ENCODE measurements around the gene CNTN5. TPM values are rescaled to one million over a fixed set of nuclear protein-coding genes. Genes with fewer than 3 reads are reported as not detected.
A peak's percentile ranks its signal among the peaks of the same experiment; 100 is the strongest.

Gene CNTN5
- total RNA-seq, 1 experiment from 2014 or later: not detected

- Histone ChIP-seq H4K20me1 (ENCODE audit: low read length) (no peaks in the 10 kb centered on the region), H3K36me3 (ENCODE audit: low read depth, low read length) (no peaks in the 10 kb centered on the region)
Observed at GRCh38 chr11:99513368-99513767, 492.6 kb downstream of the CNTN5 start.

GRCh38 chr11:99519095-99519494 lies 498.3 kb downstream of the CNTN5 start:
- Histone ChIP-seq H3K27ac (ENCODE audit: low read length) (no peak overlapping the region), H3K9me2 (replicated peaks; ENCODE audit: low read length) (no peaks in the 10 kb centered on the region), H2AFZ (ENCODE audit: low read length) (no peak overlapping the region), H3K9me3 (ENCODE audit: low read length) (no peaks in the 10 kb centered on the region), H3K9ac (ENCODE audit: low read length) (no peak overlapping the region), H3K27me3 (ENCODE audit: low read length) (no peaks in the 10 kb centered on the region), H3K4me3 (ENCODE audit: low read length) (no peak overlapping the region), H3K36me3 (ENCODE audit: low read depth, low read length) (no peaks in the 10 kb centered on the region), H3F3A (ENCODE audit: low read length, unreplicated experiment) (no peaks in the 10 kb centered on the region), H3K4me1 (ENCODE audit: insufficient read depth, low read length) (peaks cover 19% of the 10 kb centered on the region), H4K20me1 (ENCODE audit: low read length) (no peaks in the 10 kb centered on the region), H3K4me2 (ENCODE audit: low read length) (no peak overlapping the region), H3K79me2 (ENCODE audit: low read length) (no peaks in the 10 kb centered on the region)
- no peak for DNase-seq
- no peak for ATAC-seq
- intact Hi-C loops (cut with micrococcal nuclease): loop anchor here (5.0 kb wide), 1 partner anchor 57 kb away; no protein-coding TSS in a partner anchor
- ChIA-PET POLR2A (ENCODE audit: unreplicated experiment) (no interaction called here), CTCF (no interaction called here)
- TF ChIP-seq CTCF (conservative IDR thresholded peaks at IDR 0.05; ENCODE audit: low read depth, low read length) (no peak), EZH2 (IDR thresholded peaks at IDR 0.05; ENCODE audit: low read length, unreplicated experiment) (no peak), EZH2phosphoT487 (IDR thresholded peaks at IDR 0.05; ENCODE audit: borderline replicate concordance, low read length) (no peak)
- BruUV-seq (replicated peaks): no TSS peak

More at GRCh38 chr11:99513368-99513767, 492.6 kb downstream of the CNTN5 start:
- Histone ChIP-seq H2AFZ (ENCODE audit: low read length) (no peak overlapping the region), H3K9me2 (replicated peaks; ENCODE audit: low read length) (no peaks in the 10 kb centered on the region), H3K79me2 (ENCODE audit: low read length) (no peaks in the 10 kb centered on the region), H3K4me3 (ENCODE audit: low read length) (no peak overlapping the region), H3F3A (ENCODE audit: low read length, unreplicated experiment) (no peaks in the 10 kb centered on the region), H3K9me3 (ENCODE audit: low read length) (no peaks in the 10 kb centered on the region), H3K27ac (ENCODE audit: low read length) (no peak overlapping the region), H3K27me3 (ENCODE audit: low read length) (no peaks in the 10 kb centered on the region), H3K4me2 (ENCODE audit: low read length) (no peak overlapping the region), H3K4me1 (ENCODE audit: insufficient read depth, low read length) (no peaks in the 10 kb centered on the region), H3K9ac (ENCODE audit: low read length) (no peak overlapping the region)
- intact Hi-C loops (cut with micrococcal nuclease): no loop called here
- no TSS peak for BruUV-seq (replicated peaks)
- ATAC-seq (no peak), DNase-seq (no peak)
- CTCF ChIA-PET: no interaction called here
- POLR2A ChIA-PET (ENCODE audit: unreplicated experiment): no interaction called here
- no peak for TF ChIP-seq CTCF (conservative IDR thresholded peaks at IDR 0.05; ENCODE audit: low read depth, low read length)
- TF ChIP-seq EZH2phosphoT487 (IDR thresholded peaks at IDR 0.05; ENCODE audit: borderline replicate concordance, low read length): no peak
- TF ChIP-seq EZH2 (IDR thresholded peaks at IDR 0.05; ENCODE audit: low read length, unreplicated experiment): no peak

GRCh38 chr11:99522467-99523173 lies 501.9 kb downstream of the CNTN5 start:
- Histone ChIP-seq H3K9me3 (ENCODE audit: low read length) (no peaks in the 10 kb centered on the region), H3K9ac (ENCODE audit: low read length) (no peak overlapping the region), H3K79me2 (ENCODE audit: low read length) (no peaks in the 10 kb centered on the region), H3K4me1 (ENCODE audit: insufficient read depth, low read length) (peaks cover 19% of the 10 kb centered on the region), H3K9me2 (replicated peaks; ENCODE audit: low read length) (no peaks in the 10 kb centered on the region), H2AFZ (ENCODE audit: low read length) (0 out of 2 replicates have a peak overlapping the region, but pooled peaks have one; percentile 3), H3F3A (ENCODE audit: low read length, unreplicated experiment) (no peaks in the 10 kb centered on the region), H4K20me1 (ENCODE audit: low read length) (no peaks in the 10 kb centered on the region), H3K4me3 (ENCODE audit: low read length) (no peak overlapping the region), H3K27me3 (ENCODE audit: low read length) (no peaks in the 10 kb centered on the region), H3K27ac (ENCODE audit: low read length) (no peak overlapping the region), H3K4me2 (ENCODE audit: low read length) (peak overlapping the region; percentile 26; the same call in 1 of the 2 replicates), H3K36me3 (ENCODE audit: low read depth, low read length) (no peaks in the 10 kb centered on the region)
- intact Hi-C loops (cut with micrococcal nuclease): no loop called here
- TF ChIP-seq EZH2phosphoT487 (IDR thresholded peaks at IDR 0.05; ENCODE audit: borderline replicate concordance, low read length) (no peak), CTCF (conservative IDR thresholded peaks at IDR 0.05; ENCODE audit: low read depth, low read length) (no peak), EZH2 (IDR thresholded peaks at IDR 0.05; ENCODE audit: low read length, unreplicated experiment) (no peak)
- peak; percentile 75 for ATAC-seq
- no TSS peak for BruUV-seq (replicated peaks)
- peak; percentile 56 for DNase-seq
- CTCF ChIA-PET: no interaction called here
- POLR2A ChIA-PET (ENCODE audit: unreplicated experiment): interaction anchor here (0.6 kb wide), 1 partner anchor 18 kb away, joined by 3 read pairs; no protein-coding TSS in a partner anchor
